IPS-18a (cell line): ENCODE measurements around the gene MRPS25.

ENCODE experiments used
- H3K27ac ChIP-seq: one replicate; pipeline ENCODE4 v1.5.1; 2013; ENCODE audit warnings: low read length
- H3K27me3 ChIP-seq: one replicate; pipeline ENCODE4 v1.6.1; 2013; ENCODE audit warnings: mild to moderate bottlenecking, low read length; ENCODE audit not compliant: control insufficient read depth, insufficient read depth
- H3K36me3 ChIP-seq: one replicate; pipeline ENCODE4 v1.6.1; 2013; ENCODE audit warnings: low read depth, low read length; ENCODE audit not compliant: control insufficient read depth
- H3K4me1 ChIP-seq: one replicate; pipeline ENCODE4 v1.6.1; 2013; ENCODE audit warnings: low read depth, low read length; ENCODE audit not compliant: control insufficient read depth
- H3K4me3 ChIP-seq: one replicate; pipeline ENCODE4 v1.5.1; 2013; ENCODE audit warnings: low read length
- H3K9ac ChIP-seq: one replicate; pipeline ENCODE4 v1.6.1; 2013; ENCODE audit warnings: mild to moderate bottlenecking, low read length, moderate library complexity
- H3K9me3 ChIP-seq: one replicate; pipeline ENCODE4 v1.6.1; 2013; ENCODE audit warnings: low read depth, low read length; ENCODE audit not compliant: control insufficient read depth

MRPS25 gene

GRCh38 chr3:15079091-15079490 is 14.0 kb upstream of the MRPS25 start:
- no peaks in the 10 kb centered on the region for H3K4me1 ChIP-seq
- no peak overlapping the region for H3K4me3 ChIP-seq
- no peaks in the 10 kb centered on the region for H3K9me3 ChIP-seq
- no peak overlapping the region for H3K9ac ChIP-seq
- H3K27ac ChIP-seq: no peak overlapping the region
- peaks cover 62% of the 10 kb centered on the region for H3K36me3 ChIP-seq
- no peaks in the 10 kb centered on the region for H3K27me3 ChIP-seq

GRCh38 chr3:15074500-15074899 is 9.4 kb upstream of the MRPS25 start:
- H3K4me1 ChIP-seq: no peaks in the 10 kb centered on the region
- no peak overlapping the region for H3K9ac ChIP-seq
- peaks cover 50% of the 10 kb centered on the region for H3K36me3 ChIP-seq

DNA sequence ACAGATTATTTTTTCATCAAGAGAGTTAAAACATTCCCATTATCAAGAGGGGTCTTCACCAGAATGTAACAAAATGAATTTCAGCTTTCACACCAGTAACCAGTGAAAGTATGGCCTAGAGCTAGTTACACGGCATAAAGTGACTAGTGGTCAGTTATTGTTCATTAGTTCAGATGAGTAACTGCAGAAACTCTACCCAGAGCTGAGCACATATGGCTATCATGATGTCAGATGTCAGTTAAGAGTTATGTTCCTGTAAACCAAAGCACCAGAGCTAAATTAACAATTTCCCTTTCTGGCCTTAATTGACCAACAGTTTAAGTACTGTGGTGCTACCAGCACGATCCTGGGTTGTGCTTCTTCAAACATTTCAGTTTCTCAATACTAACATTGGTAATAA is 6.6 kb upstream of the MRPS25 start:
- no peaks in the 10 kb centered on the region for H3K4me1 ChIP-seq
- no peak overlapping the region for H3K27ac ChIP-seq
- H3K27me3 ChIP-seq: no peaks in the 10 kb centered on the region
- no peaks in the 10 kb centered on the region for H3K9me3 ChIP-seq
- no peak overlapping the region for H3K4me3 ChIP-seq
- peaks cover 31% of the 10 kb centered on the region for H3K36me3 ChIP-seq
- H3K9ac ChIP-seq: no peak overlapping the region

More at GRCh38 chr3:15074500-15074899, 9.4 kb upstream of the MRPS25 start:
- no peaks in the 10 kb centered on the region for H3K9me3 ChIP-seq
- H3K27ac ChIP-seq: no peak overlapping the region
- no peak overlapping the region for H3K4me3 ChIP-seq
- H3K27me3 ChIP-seq: no peaks in the 10 kb centered on the region

DNA sequence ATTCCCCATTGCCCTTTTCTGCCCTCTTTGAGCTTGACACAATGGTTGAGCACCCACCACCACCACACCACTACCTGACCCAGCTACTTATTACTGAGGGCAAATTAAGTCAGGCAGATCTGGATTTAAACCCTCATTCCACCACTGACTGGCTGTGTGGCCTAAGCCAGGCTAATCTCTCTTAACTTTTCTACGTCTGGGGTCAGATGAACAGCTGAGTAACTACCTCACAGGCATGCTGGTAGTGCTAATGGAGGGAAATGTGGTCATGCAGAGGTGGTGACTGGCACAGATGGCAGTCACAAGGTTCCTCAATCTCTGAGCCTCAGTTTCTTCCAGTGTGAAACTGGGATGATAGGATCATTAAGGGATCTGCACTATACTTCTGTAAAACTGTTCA is 4.3 kb upstream of the MRPS25 start:
- Histone ChIP-seq H3K9me3 (no peaks in the 10 kb centered on the region), H3K4me3 (no peak overlapping the region), H3K36me3 (peaks cover 15% of the 10 kb centered on the region), H3K27ac (no peak overlapping the region), H3K27me3 (no peaks in the 10 kb centered on the region), H3K9ac (no peak overlapping the region), H3K4me1 (no peaks in the 10 kb centered on the region)

DNA sequence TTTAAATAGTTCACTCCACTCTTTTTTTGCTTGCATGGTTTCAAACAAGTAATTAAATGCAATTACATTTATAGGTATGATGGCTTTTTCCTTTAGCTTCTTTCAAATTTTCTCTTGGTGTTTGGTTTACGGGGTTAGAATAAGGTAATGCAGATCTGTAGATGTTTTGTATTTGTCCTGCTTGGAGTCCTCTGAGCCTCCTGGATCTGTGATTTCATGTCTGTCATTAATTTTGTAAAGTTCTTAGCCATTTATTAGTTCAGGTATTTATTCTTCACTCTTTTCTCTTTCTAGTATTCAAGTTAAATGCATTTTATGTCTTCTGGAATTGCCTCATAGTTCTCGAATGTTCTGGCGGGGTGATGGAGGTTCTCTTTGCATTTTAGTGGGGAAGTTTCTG is 1.4 kb upstream of the MRPS25 start:
- Histone ChIP-seq H3K4me1 (peaks cover 7% of the 10 kb centered on the region), H3K4me3 (no peak overlapping the region), H3K27me3 (no peaks in the 10 kb centered on the region)

GRCh38 chr3:15065550-15066007 is 464 bp upstream of the MRPS25 start:
- Histone ChIP-seq H3K9me3 (no peaks in the 10 kb centered on the region), H3K4me1 (peaks cover 7% of the 10 kb centered on the region), H3K27me3 (no peaks in the 10 kb centered on the region), H3K27ac (no peak overlapping the region), H3K36me3 (peaks cover 3% of the 10 kb centered on the region), H3K4me3 (peak overlapping the region; percentile 87), H3K9ac (no peak overlapping the region)

More for the DNA sequence above, 1.4 kb upstream of the MRPS25 start:
- no peak overlapping the region for H3K9ac ChIP-seq
- H3K27ac ChIP-seq: no peak overlapping the region
- H3K9me3 ChIP-seq: no peaks in the 10 kb centered on the region
- peaks cover 3% of the 10 kb centered on the region for H3K36me3 ChIP-seq

DNA sequence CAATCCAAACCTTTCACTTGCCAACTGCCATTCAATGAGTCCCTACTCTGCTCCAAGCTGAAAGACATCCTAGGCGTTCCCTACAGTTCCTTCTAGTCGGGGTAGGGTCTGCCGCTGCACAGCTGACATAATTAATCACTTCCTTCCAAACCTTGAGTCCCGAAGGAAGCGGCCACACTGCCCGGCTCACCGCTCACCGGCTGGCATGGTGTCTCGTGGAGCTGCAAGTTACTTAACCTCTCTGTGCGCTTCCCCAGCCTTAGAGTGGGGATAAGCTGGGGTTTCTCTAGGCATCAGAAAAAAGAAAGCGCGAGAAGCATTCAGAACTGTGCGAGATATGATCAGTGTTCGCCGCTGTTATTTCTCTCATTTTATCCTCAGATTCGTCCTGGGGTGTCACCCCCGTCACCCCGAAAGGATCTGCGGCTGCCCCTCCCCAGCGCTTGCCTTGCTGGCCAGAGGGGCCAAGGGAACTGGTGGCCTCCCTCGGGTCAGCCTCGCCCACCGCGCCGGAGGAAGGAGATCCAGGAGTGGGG is 748 bp downstream of the MRPS25 start:
- Histone ChIP-seq H3K4me1 (peaks cover 7% of the 10 kb centered on the region), H3K9me3 (no peaks in the 10 kb centered on the region), H3K4me3 (peak overlapping the region; percentile 87), H3K36me3 (peaks cover 7% of the 10 kb centered on the region), H3K9ac (peak overlapping the region; percentile 89), H3K27me3 (no peaks in the 10 kb centered on the region), H3K27ac (no peak overlapping the region)

DNA sequence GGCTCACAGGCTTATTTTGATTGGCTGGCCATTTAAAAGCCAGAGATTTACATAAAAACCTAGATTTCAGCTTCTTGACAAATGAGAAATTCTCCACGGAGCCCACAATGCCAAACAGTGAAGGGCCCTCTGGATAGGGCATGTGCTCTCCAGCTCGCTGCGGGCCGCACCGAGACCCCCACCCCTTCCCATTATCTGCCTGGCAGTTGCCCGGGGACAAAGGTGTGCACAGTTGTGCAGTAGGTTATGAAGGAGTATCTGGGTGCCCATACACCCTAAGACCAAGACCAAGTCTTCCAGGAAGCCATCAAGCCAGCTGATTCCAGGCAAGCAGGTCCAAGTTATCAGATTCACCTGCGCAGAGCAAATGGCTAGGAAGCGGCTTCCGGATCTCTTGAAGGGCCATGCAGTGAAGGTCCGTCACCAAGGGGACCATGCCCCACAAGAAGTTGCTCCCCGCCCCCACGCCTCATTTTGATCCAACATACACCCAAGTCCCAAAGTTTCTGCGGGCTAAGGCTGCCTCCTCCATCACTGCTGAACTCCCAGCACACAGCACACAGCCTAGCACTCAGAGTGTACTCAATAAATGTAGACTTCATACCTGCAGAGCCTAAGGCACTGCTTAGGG is 1.3 kb downstream of the MRPS25 start:
- no peak overlapping the region for H3K27ac ChIP-seq

GRCh38 chr3:15063238-15063637 is 1.9 kb downstream of the MRPS25 start:
- no peak overlapping the region for H3K27ac ChIP-seq
- no peaks in the 10 kb centered on the region for H3K27me3 ChIP-seq

More for the DNA sequence above, 1.3 kb downstream of the MRPS25 start:
- no peaks in the 10 kb centered on the region for H3K9me3 ChIP-seq
- H3K27me3 ChIP-seq: no peaks in the 10 kb centered on the region
- H3K4me3 ChIP-seq: peak overlapping the region; percentile 87
- peaks cover 7% of the 10 kb centered on the region for H3K4me1 ChIP-seq
- peak overlapping the region; percentile 89 for H3K9ac ChIP-seq
- H3K36me3 ChIP-seq: peaks cover 13% of the 10 kb centered on the region

DNA sequence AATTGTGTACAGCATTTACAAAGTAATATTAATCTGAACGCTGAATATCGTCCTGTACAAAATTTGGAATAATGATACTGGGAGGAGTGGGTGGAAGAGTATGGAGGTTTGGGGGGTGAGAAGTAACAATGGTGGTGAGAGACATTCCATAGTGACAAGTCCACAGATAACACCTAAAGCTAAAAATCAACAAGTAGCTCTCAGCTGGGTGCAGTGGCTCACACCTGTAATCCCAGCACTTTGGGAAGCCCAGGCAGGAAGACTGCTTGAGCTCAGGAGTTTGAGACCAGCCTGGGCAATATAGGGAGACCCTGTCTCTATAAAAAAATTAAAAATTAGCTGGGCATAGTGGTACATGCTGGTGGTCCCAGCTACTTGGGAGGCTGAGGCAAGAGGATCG is 5.1 kb downstream of the MRPS25 start:
- Histone ChIP-seq H3K27me3 (no peaks in the 10 kb centered on the region), H3K9me3 (no peaks in the 10 kb centered on the region), H3K4me1 (peaks cover 7% of the 10 kb centered on the region), H3K4me3 (no peak overlapping the region), H3K36me3 (peaks cover 37% of the 10 kb centered on the region), H3K9ac (no peak overlapping the region), H3K27ac (no peak overlapping the region)

More at GRCh38 chr3:15063238-15063637, 1.9 kb downstream of the MRPS25 start:
- Histone ChIP-seq H3K9me3 (no peaks in the 10 kb centered on the region), H3K4me1 (peaks cover 7% of the 10 kb centered on the region), H3K9ac (peak overlapping the region; percentile 89), H3K36me3 (peaks cover 19% of the 10 kb centered on the region), H3K4me3 (no peak overlapping the region)

DNA sequence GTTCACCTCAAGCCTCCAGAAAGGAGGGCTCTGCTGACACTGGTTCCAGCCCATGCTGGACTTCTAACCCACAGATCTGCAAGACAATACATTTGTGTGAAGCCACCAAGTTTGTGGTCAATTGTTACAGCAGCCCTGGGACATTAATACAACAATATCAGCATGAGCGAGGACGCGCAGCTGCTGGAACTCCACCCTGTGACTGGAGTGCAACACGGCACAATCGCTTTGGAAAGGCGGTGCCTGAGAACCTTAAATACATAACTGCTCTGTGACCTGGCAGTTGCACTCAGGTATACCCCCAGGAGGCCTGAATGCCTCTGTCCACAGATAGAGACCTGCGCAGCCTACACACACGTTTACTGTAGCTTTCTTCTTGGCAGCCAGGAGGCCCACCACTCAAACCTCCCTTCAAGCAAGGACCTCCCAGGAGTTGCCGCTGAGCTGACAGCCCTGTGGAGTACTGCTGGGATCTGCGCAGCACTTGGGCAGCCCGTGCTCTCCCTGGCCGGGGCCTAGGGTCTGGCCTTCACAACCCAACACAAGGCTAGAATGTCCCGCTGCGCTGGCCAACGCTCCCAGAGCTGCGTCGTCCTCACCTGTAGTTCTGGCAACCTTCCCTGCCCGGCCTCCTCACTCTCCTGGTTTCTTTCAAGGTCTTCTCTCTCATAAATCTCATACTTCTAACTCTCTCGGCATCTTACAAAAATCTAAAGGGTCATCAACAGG is 8.3 kb downstream of the MRPS25 start:
- H3K4me1 ChIP-seq: no peaks in the 10 kb centered on the region
- H3K36me3 ChIP-seq: peaks cover 48% of the 10 kb centered on the region
- H3K27me3 ChIP-seq: no peaks in the 10 kb centered on the region

More for the DNA sequence above, 8.3 kb downstream of the MRPS25 start:
- H3K9me3 ChIP-seq: no peaks in the 10 kb centered on the region
- no peak overlapping the region for H3K4me3 ChIP-seq
- H3K27ac ChIP-seq: no peak overlapping the region
- H3K9ac ChIP-seq: no peak overlapping the region
